ENCODE data around the gene TULP3. TPM values are rescaled to one million over a fixed set of nuclear protein-coding genes. Genes with fewer than 3 reads are reported as not detected.

TULP3 gene
- total and polyA plus RNA-seq, 10 of the 15 experiments (the other 5 are each of a cell fraction or from before 2014, with no cell fraction given), result 3.1 to 10.4 (median 8.1) TPM

- WGBS (ENCODE audit: insufficient coverage, insufficient replicate concordance, low lambda C conversion rate, missing lambda C conversion rate), result 42% methylated on average over 5 of the region's 5 CpGs
- H3K4me1 ChIP-seq (ENCODE audit: control insufficient read depth, insufficient read depth, low read length), result no peaks in the 10 kb centered on the region
- no peaks in the 10 kb centered on the region; a peak in 1 of 4 replicates for H3K27me3 ChIP-seq (replicated peaks in 1 of 2; ENCODE audit: control insufficient read depth in 2 of 2, insufficient read depth in 2 of 2, low read length in 1 of 2)
- H4K20me1 ChIP-seq (ENCODE audit: control insufficient read depth, insufficient read depth), result no peaks in the 10 kb centered on the region
- FAIRE-seq, result no peak
- no peak overlapping the region for H3K9ac ChIP-seq (ENCODE audit: control insufficient read depth, insufficient read depth, low read length)
- H3K9me3 ChIP-seq (replicated peaks; ENCODE audit: control insufficient read depth, insufficient read depth, low read length), result no peaks in the 10 kb centered on the region
- no peak for DNase-seq (ENCODE audit: low read depth, low spot score)
- H3K4me2 ChIP-seq (ENCODE audit: control insufficient read depth, insufficient read depth), result no peak overlapping the region
- intact Hi-C loops (cut with micrococcal nuclease; ENCODE audit: unreplicated experiment) (no loop called here), in situ Hi-C loops (cut with MboI) (no loop called here)
- ChIA-PET CTCF (no interaction called here), RAD21 (ENCODE audit: unreplicated experiment) (no interaction called here), POLR2A (no interaction called here), SMC1A (ENCODE audit: uncharacterized antibody, unreplicated experiment) (no interaction called here)
- no TSS peak for BruUV-seq (replicated peaks)
- no peak for TF ChIP-seq HDGF (IDR thresholded peaks at IDR 0.05)
- TF ChIP-seq CHD2 (IDR thresholded peaks at IDR 0.05; ENCODE audit: borderline replicate concordance, low read depth, low read length), result no peak
- no peak for TF ChIP-seq WRNIP1 (IDR thresholded peaks at IDR 0.05; ENCODE audit: borderline replicate concordance, low read depth, low read length)
- H3K36me3 ChIP-seq (ENCODE audit: control insufficient read depth in 2 of 2, insufficient read depth in 2 of 2, low read length in 1 of 2), result no peaks in the 10 kb centered on the region
- no peak for ATAC-seq
- H3K4me3 ChIP-seq, result no peak overlapping the region
- H3K27ac ChIP-seq (ENCODE audit: control insufficient read depth, insufficient read depth), result no peak overlapping the region
- H3K79me2 ChIP-seq (ENCODE audit: control insufficient read depth, insufficient read depth, low read length), result no peaks in the 10 kb centered on the region
- H2AFZ ChIP-seq (ENCODE audit: control insufficient read depth, low read depth, low read length), result no peak overlapping the region
These were observed 87.1 kb downstream of the TULP3 start for GRCh38 chr12:2977776-2978175.

GRCh38 chr12:2979806-2980205, 89.1 kb downstream of the TULP3 start:
- DNase-seq (ENCODE audit: low read depth, low spot score) (no peak), FAIRE-seq (no peak), ATAC-seq (no peak)
- intact Hi-C loops (cut with micrococcal nuclease; ENCODE audit: unreplicated experiment) (no loop called here), in situ Hi-C loops (cut with MboI) (no loop called here)
- H3K79me2 ChIP-seq (ENCODE audit: control insufficient read depth, insufficient read depth, low read length), result no peaks in the 10 kb centered on the region
- H3K4me1 ChIP-seq (ENCODE audit: control insufficient read depth, insufficient read depth, low read length), result no peaks in the 10 kb centered on the region
- no peak overlapping the region for H3K9ac ChIP-seq (ENCODE audit: control insufficient read depth, insufficient read depth, low read length)
- ChIA-PET CTCF (no interaction called here), RAD21 (ENCODE audit: unreplicated experiment) (no interaction called here), SMC1A (ENCODE audit: uncharacterized antibody, unreplicated experiment) (no interaction called here), POLR2A (no interaction called here)
- H4K20me1 ChIP-seq (ENCODE audit: control insufficient read depth, insufficient read depth), result no peaks in the 10 kb centered on the region
- H3K27ac ChIP-seq (ENCODE audit: control insufficient read depth, insufficient read depth), result no peak overlapping the region
- no peak overlapping the region for H2AFZ ChIP-seq (ENCODE audit: control insufficient read depth, low read depth, low read length)
- H3K36me3 ChIP-seq (ENCODE audit: control insufficient read depth in 2 of 2, insufficient read depth in 2 of 2, low read length in 1 of 2), result no peaks in the 10 kb centered on the region
- no peak overlapping the region for H3K4me3 ChIP-seq
- H3K27me3 ChIP-seq (replicated peaks in 1 of 2; ENCODE audit: control insufficient read depth in 2 of 2, insufficient read depth in 2 of 2, low read length in 1 of 2), result no peaks in the 10 kb centered on the region; a peak in 1 of 4 replicates
- BruUV-seq (replicated peaks), result no TSS peak
- 27% methylated on average over 4 of the region's 4 CpGs for WGBS (ENCODE audit: insufficient coverage, insufficient replicate concordance, low lambda C conversion rate, missing lambda C conversion rate)
- H3K9me3 ChIP-seq (replicated peaks; ENCODE audit: control insufficient read depth, insufficient read depth, low read length), result no peaks in the 10 kb centered on the region
- TF ChIP-seq CEBPB (IDR thresholded peaks at IDR 0.05; ENCODE audit: borderline replicate concordance in 1 of 2, low read depth in 2 of 2, low read length in 2 of 2), result no peak
- no peak for TF ChIP-seq PML (IDR thresholded peaks at IDR 0.05; ENCODE audit: low read length)
- TF ChIP-seq ZNF592 (IDR thresholded peaks at IDR 0.05), result no peak
- no peak for TF ChIP-seq NFYA (IDR thresholded peaks at IDR 0.05; ENCODE audit: borderline replicate concordance, low read depth, low read length)
- TF ChIP-seq POU2F2 (IDR thresholded peaks at IDR 0.05; ENCODE audit: borderline replicate concordance, low read depth, low read length), result no peak
- TF ChIP-seq SREBF2 (IDR thresholded peaks at IDR 0.05; ENCODE audit: low read length), result no peak
- no peak for TF ChIP-seq DPF2 (IDR thresholded peaks at IDR 0.05)
- no peak for TF ChIP-seq NFXL1 (IDR thresholded peaks at IDR 0.05; ENCODE audit: borderline replicate concordance)
- no peak for TF ChIP-seq EP300 (IDR thresholded peaks at IDR 0.05; ENCODE audit: borderline replicate concordance in 1 of 2, control insufficient read depth in 1 of 2, low read depth in 2 of 2, low read length in 2 of 2)
- TF ChIP-seq ETV6 (conservative IDR thresholded peaks at IDR 0.05 in 1 of 2, IDR thresholded peaks at IDR 0.05 in 1 of 2; ENCODE audit: borderline replicate concordance in 1 of 2, low read depth in 1 of 2), result no peak
- TF ChIP-seq EGR1 (IDR thresholded peaks at IDR 0.05; ENCODE audit: borderline replicate concordance in 1 of 2, low read depth in 2 of 2, low read length in 2 of 2), result no peak
- H3K4me2 ChIP-seq (ENCODE audit: control insufficient read depth, insufficient read depth), result no peak overlapping the region
